Subcutaneous preadipocyte (primary cell): ENCODE data around the gene UEVLD. TPM values are rescaled to one million over a fixed set of nuclear protein-coding genes. Genes with fewer than 3 reads are reported as not detected.

ENCODE experiments used
- total RNA-seq: library from RNA; depleted of rRNA; stranded (reverse); fragments of >200 nt; gene quantifications from 2 replicates; pipeline ENCODE4 v1.2.3, GENCODE V29; 2012

Gene UEVLD
- total RNA-seq = 18.4 and 21.3 TPM in 2 replicates

GRCh38 chr11:18588297-18589252 lies at the start of gene UEVLD:
Gene UEVLD (minus strand): TSS chr11:18588734. CDS start chr11:18588654, 80 bp downstream.

GRCh38 chr11:18634140-18635032 lies 45.9 kb upstream of the UEVLD start, which contains the start of gene SPTY2D1:
Gene SPTY2D1 (minus strand): TSS chr11:18634342. CDS start chr11:18634257, 85 bp downstream.

GRCh38 chr11:18599739-18600230 lies 11.3 kb upstream of the UEVLD start, which contains the start of gene MISFA:
Gene MISFA (plus strand): TSS chr11:18599789. CDS start chr11:18599929, 140 bp downstream.

GRCh38 chr11:18526521-18527296 lies 61.8 kb downstream of the UEVLD start, which contains the start of gene TSG101:
Gene TSG101 (minus strand): TSS chr11:18526942. CDS start chr11:18526816, 126 bp downstream.

Other genes starting within 250 kb of the UEVLD start
- gene LDHA, start 194.2 kb downstream of the UEVLD start, total RNA-seq = 755 and 862 TPM in 2 replicates
- gene LDHC, start 176.4 kb downstream of the UEVLD start, total RNA-seq = 0.78 TPM in 1 of 2 replicates, not detected in the other
- gene LDHAL6A, start 132.9 kb downstream of the UEVLD start, total RNA-seq = not detected in 2 replicates
- 37.5 and 45.6 TPM in 2 replicates for gene TSG101, start 61.8 kb downstream of the UEVLD start, total RNA-seq
- under 0.01 and 0.59 TPM in 2 replicates for gene MISFA, start 11.1 kb upstream of the UEVLD start, total RNA-seq
- 11.8 and 20.3 TPM in 2 replicates for gene SPTY2D1, start 45.6 kb upstream of the UEVLD start, total RNA-seq
- 0.73 and 0.78 TPM in 2 replicates for gene TMEM86A, start 110.0 kb upstream of the UEVLD start, total RNA-seq
- gene IGSF22, start 137.5 kb upstream of the UEVLD start, total RNA-seq = under 0.01 TPM in 1 of 2 replicates, not detected in the other
- not detected in 2 replicates for gene PTPN5, start 203.1 kb upstream of the UEVLD start, total RNA-seq